CD4-positive, alpha-beta T cell (primary cell): ENCODE data around the gene IL10RB. TPM values are rescaled to one million over a fixed set of nuclear protein-coding genes. Genes with fewer than 3 reads are reported as not detected.

Experiments
- ATAC-seq: fragments of 200-7000 bp; cut with Tn5 transposase; one replicate; pipeline ENCODE4 v1.10.0; 2022; ENCODE audit warnings: mild to moderate bottlenecking; ENCODE audit not compliant: poor library complexity
- CTCF ChIA-PET: fragments of 350-600 bp; sonication (Branson Sonifier 250); formaldehyde crosslinking; loops from one replicate; lab custom pipeline; 2021; ENCODE audit warnings: antibody characterized with exemption, inconsistent platforms; lab: Charles Lee
- POLR2A ChIA-PET: fragments of 350-600 bp; sonication (Branson Sonifier 250); formaldehyde crosslinking; loops from one replicate; lab custom pipeline; 2021; ENCODE audit warnings: antibody characterized with exemption, inconsistent platforms; lab: Charles Lee
- DNase-seq, 14 experiments: peaks; one replicate each; pipeline ENCODE4 v3.0.0-alpha.2; 2013 to 2020; ENCODE audit warnings: mixed read lengths in 2 of 14
- H3K27ac ChIP-seq, 2 donors: one replicate each; pipeline versions ENCODE4 v1.5.1 to v1.7.0; 2013; ENCODE audit warnings: low read length in 2 of 2, low read depth in 1 of 2, mild to moderate bottlenecking in 1 of 2
- H3K27me3 ChIP-seq, 2 experiments: 1 replicate in 1 of 2; 2 replicates in 1 of 2; pipeline versions ENCODE4 v1.6.1 to v1.7.0; 2013; ENCODE audit warnings: low read length in 2 of 2, control low read depth in 1 of 2, mild to moderate bottlenecking in 1 of 2, moderate library complexity in 1 of 2; ENCODE audit not compliant: insufficient read depth in 2 of 2, control insufficient read depth in 1 of 2
- H3K36me3 ChIP-seq: one replicate; pipeline ENCODE4 v1.6.1; 2013; ENCODE audit warnings: low read length, control low read depth; ENCODE audit not compliant: insufficient read depth
- H3K4me1 ChIP-seq: one replicate; pipeline ENCODE4 v1.6.1; 2013; ENCODE audit warnings: low read length, control low read depth; ENCODE audit not compliant: insufficient read depth
- H3K4me3 ChIP-seq: one replicate; pipeline ENCODE4 v1.5.1; 2013; ENCODE audit warnings: mild to moderate bottlenecking, low read length, moderate library complexity
- H3K9me3 ChIP-seq, 2 experiments: 1 replicate in 1 of 2; 2 replicates in 1 of 2; pipeline versions ENCODE4 v1.6.1 to v1.7.0; 2013; ENCODE audit warnings: low read length in 2 of 2, mild to moderate bottlenecking in 2 of 2, control low read depth in 1 of 2, moderate library complexity in 1 of 2; ENCODE audit not compliant: control insufficient read depth in 1 of 2, insufficient read depth in 1 of 2
- H3K27ac Mint-ChIP-seq: one replicate; pipeline ENCODE4 v1.8.0; 2020; ENCODE audit warnings: mixed read lengths
- H3K27me3 Mint-ChIP-seq: one replicate; pipeline ENCODE4 v1.8.0; 2021; ENCODE audit warnings: mixed read lengths
- H3K36me3 Mint-ChIP-seq: one replicate; pipeline ENCODE4 v1.8.0; 2021; ENCODE audit warnings: low read depth, mixed read lengths
- H3K4me1 Mint-ChIP-seq: one replicate; pipeline ENCODE4 v1.8.0; 2021; ENCODE audit warnings: low read depth, mixed read lengths
- H3K4me3 Mint-ChIP-seq: one replicate; pipeline ENCODE4 v1.8.0; 2020; ENCODE audit warnings: mild to moderate bottlenecking, mixed read lengths
- H3K9me3 Mint-ChIP-seq: one replicate; pipeline ENCODE4 v1.8.0; 2020; ENCODE audit warnings: mixed read lengths
- CTCF ChIP-seq: fragments of 200-600 bp; IDR thresholded peaks from one replicate; pipeline ENCODE4 v1.8.0; 2022; ENCODE audit warnings: antibody characterized with exemption, mild to moderate bottlenecking
- intact Hi-C, 2 experiments: fragments of 100-400 bp; cut with DNase I in 1 of 2; cut with micrococcal nuclease in 1 of 2; formaldehyde crosslinking; loops; one replicate each; pipeline versions ENCODE4 v1.15.1 to v1.9.0; 2023 to 2025; cut with DNase I, micrococcal nuclease
- total RNA-seq, 174 experiments: library from RNA in 2 of 174; stranded (reverse) in 2 of 174; gene quantifications; one replicate each; pipeline ENCODE4 v1.2.3 and lab custom pipeline; 2021 to 2026

The IL10RB gene
- total RNA-seq, 2 experiments from 2014 or later: 7.2 to 9.2 TPM

GRCh38 chr21:33230545-33231324 is 35.4 kb upstream of the IL10RB start:
- H3K9me3 ChIP-seq: no peaks in the 10 kb centered on the region
- peaks cover 32% of the 10 kb centered on the region for H3K4me1 ChIP-seq
- peak overlapping the region; percentile 87 for H3K4me3 ChIP-seq
- H3K36me3 ChIP-seq: peaks cover 10% of the 10 kb centered on the region
- ChIA-PET CTCF (interaction anchor here (0.5 to 3.2 kb wide), 3 partner anchors 31 to 455 kb away, joined by 3 to 13 read pairs (median 3); no protein-coding TSS in a partner anchor), POLR2A (interaction anchor here (0.6 to 5.4 kb wide), 9 partner anchors 9 to 131 kb away, joined by 3 to 32 read pairs (median 4); partner anchors contain the start of genes IFNAR1 and IL10RB)
- Mint-ChIP-seq H3K9me3 (no peaks in the 10 kb centered on the region), H3K4me3 (peak overlapping the region; percentile 96), H3K36me3 (peaks cover 35% of the 10 kb centered on the region), H3K27ac (peak overlapping the region; percentile 90), H3K27me3 (no peaks in the 10 kb centered on the region), H3K4me1 (peaks cover 51% of the 10 kb centered on the region)
- intact Hi-C loops: loop anchor here (2.0 to 10.0 kb wide), 4 partner anchors 36 to 134 kb away; partner anchors contain the start of gene IL10RB (in 2 of the 2)
- ATAC-seq: peak; percentile 30
- no peaks in the 10 kb centered on the region for H3K27me3 ChIP-seq
- peak overlapping the region; percentile 60 to 87 for H3K27ac ChIP-seq
- peak; percentile 37 for TF ChIP-seq CTCF
- DNase-seq: peak in 12 of 14 experiments; percentile 24 to 71 (median 38)

- Mint-ChIP-seq H3K4me3 (peak overlapping the region; percentile 96), H3K9me3 (no peaks in the 10 kb centered on the region), H3K4me1 (peaks cover 59% of the 10 kb centered on the region), H3K27me3 (no peaks in the 10 kb centered on the region), H3K36me3 (peaks cover 38% of the 10 kb centered on the region), H3K27ac (peak overlapping the region; percentile 90)
- peak overlapping the region; percentile 22 to 52 for H3K27ac ChIP-seq
- ChIA-PET CTCF (interaction anchor here (0.5 to 3.2 kb wide), 3 partner anchors 32 to 456 kb away, joined by 3 to 13 read pairs (median 3); no protein-coding TSS in a partner anchor), POLR2A (interaction anchor here (0.6 to 5.4 kb wide), 8 partner anchors 8 to 130 kb away, joined by 3 to 32 read pairs (median 4); partner anchors contain the start of genes IFNAR1 and IL10RB)
- peak in 7 of 14 experiments; percentile 23 to 69 (median 49) for DNase-seq
- ATAC-seq: no peak
- H3K9me3 ChIP-seq: no peaks in the 10 kb centered on the region
- peak overlapping the region; percentile 87 for H3K4me3 ChIP-seq
- no peaks in the 10 kb centered on the region for H3K27me3 ChIP-seq
- peaks cover 40% of the 10 kb centered on the region for H3K4me1 ChIP-seq
- peaks cover 16% of the 10 kb centered on the region for H3K36me3 ChIP-seq
- intact Hi-C loops: loop anchor here (2.0 to 10.0 kb wide), 4 partner anchors 35 to 133 kb away; partner anchors contain the start of gene IL10RB (in 2 of the 2)
- TF ChIP-seq CTCF: no peak
Measured at GRCh38 chr21:33231526-33231925, 34.6 kb upstream of the IL10RB start.

- H3K36me3 ChIP-seq: peaks cover 16% of the 10 kb centered on the region
- ChIA-PET CTCF (interaction anchor here (0.7 to 3.2 kb wide), 5 partner anchors 33 to 153 kb away, joined by 3 to 13 read pairs (median 4); no protein-coding TSS in a partner anchor), POLR2A (interaction anchor here (0.6 to 5.4 kb wide), 6 partner anchors 13 to 129 kb away, joined by 3 to 32 read pairs (median 5); partner anchors contain the start of genes IFNAR1 and IL10RB)
- no peaks in the 10 kb centered on the region for H3K9me3 ChIP-seq
- Mint-ChIP-seq H3K4me1 (peaks cover 69% of the 10 kb centered on the region), H3K27me3 (no peaks in the 10 kb centered on the region), H3K4me3 (peak overlapping the region; percentile 96), H3K27ac (peak overlapping the region; percentile 90), H3K9me3 (no peaks in the 10 kb centered on the region), H3K36me3 (peaks cover 43% of the 10 kb centered on the region)
- H3K4me1 ChIP-seq: peaks cover 49% of the 10 kb centered on the region
- DNase-seq (no peak), ATAC-seq (no peak)
- no peaks in the 10 kb centered on the region for H3K27me3 ChIP-seq
- H3K4me3 ChIP-seq: peak overlapping the region; percentile 87
- H3K27ac ChIP-seq: peak overlapping the region; percentile 22 to 52
- intact Hi-C loops: loop anchor here (2.0 to 10.0 kb wide), 4 partner anchors 14 to 132 kb away; partner anchors contain the start of gene IL10RB (in 1 of the 2)
- no peak for TF ChIP-seq CTCF
Measured at GRCh38 chr21:33232291-33233034, 33.7 kb upstream of the IL10RB start.
